Left lung (tissue), 10 donors: ENCODE measurements around the gene CPNE8. TPM values are rescaled to one million over a fixed set of nuclear protein-coding genes. Genes with fewer than 3 reads are reported as not detected.

Experiments used
- ATAC-seq: fragments of 200-7000 bp; cut with Tn5 transposase; one replicate; pipeline ENCODE4 v1.9.1; 2020; ENCODE audit warnings: moderate library complexity
- DNase-seq, 4 donors: peaks; one replicate each; pipeline ENCODE4 v3.0.0-alpha.2; 2013 to 2020
- H3K27ac ChIP-seq, 2 donors: fragments of 200-600 bp; sonication (generic) in 1 of 2; one replicate each; pipeline versions ENCODE4 v1.5.0 to v1.8.0; 2020 to 2021
- H3K27me3 ChIP-seq, 2 donors: fragments of 200-600 bp; sonication (generic) in 1 of 2; one replicate each; pipeline versions ENCODE4 v1.5.0 to v1.8.0; 2020 to 2021
- H3K36me3 ChIP-seq, 2 donors: fragments of 200-600 bp; sonication (generic) in 1 of 2; one replicate each; pipeline versions ENCODE4 v1.5.0 to v1.8.0; 2020 to 2021
- H3K4me1 ChIP-seq, 2 donors: fragments of 200-600 bp; one replicate each; pipeline ENCODE4 v1.8.0; 2021
- H3K4me3 ChIP-seq, 2 donors: fragments of 200-600 bp; sonication (generic) in 1 of 2; one replicate each; pipeline versions ENCODE4 v1.5.0 to v1.8.0; 2020 to 2021; ENCODE audit warnings: mild to moderate bottlenecking in 1 of 2
- H3K9me3 ChIP-seq, 2 donors: fragments of 200-600 bp; sonication (generic) in 1 of 2; one replicate each; pipeline versions ENCODE4 v1.5.0 to v1.8.0; 2020 to 2021
- CTCF ChIP-seq, 2 donors: fragments of 200-600 bp; sonication (generic) in 1 of 2; IDR thresholded peaks; one replicate each; pipeline versions ENCODE4 v1.5.0 to v1.8.0; 2021; ENCODE audit warnings: antibody characterized with exemption in 2 of 2
- intact Hi-C, 2 donors: fragments of 100-400 bp; cut with DNase I; formaldehyde crosslinking; loops; one replicate each; pipeline versions ENCODE4 v1.11.2 to v1.14.2; 2022
- polyA plus RNA-seq, 6 donors: library from polyadenylated mRNA; unstranded; fragments of 120-200 nt; gene quantifications; one replicate each; pipeline ENCODE4 v1.2.1, GENCODE V29; 2013; ENCODE audit not compliant: insufficient read length in 6 of 6
- total RNA-seq, 2 donors: library from RNA; stranded (reverse); fragmentation: NEBNext Ultra II Directional; extraction: Animal tissue kit (Norgen Biotek cat#: 25700); gene quantifications; one replicate each; pipeline ENCODE4 v1.2.1, GENCODE V29; 2021
- donor health status: DM: no; HTN: yes; CAD: no.
- donor health status: DM: no; HTN: no; CAD: no.

CPNE8 gene
- total and polyA plus RNA-seq, 8 donors = 6.4 to 25.8 (median 9.3) TPM

GRCh38 chr12:38691164-38691563 lies 214.2 kb downstream of the CPNE8 start:
- TF ChIP-seq CTCF (IDR thresholded peaks at IDR 0.05) = no peak
- intact Hi-C loops = no loop called here

GRCh38 chr12:38690646-38691045 lies 214.7 kb downstream of the CPNE8 start:
- no peak for DNase-seq
- Histone ChIP-seq H3K27me3 (no peaks in the 10 kb centered on the region), H3K36me3 (peaks cover 0 to 4% of the 10 kb centered on the region in 2 donors), H3K9me3 (no peaks in the 10 kb centered on the region), H3K4me1 (no peaks in the 10 kb centered on the region), H3K27ac (no peak overlapping the region), H3K4me3 (no peak overlapping the region)
- TF ChIP-seq CTCF (IDR thresholded peaks at IDR 0.05) = no peak
- no peak for ATAC-seq
- intact Hi-C loops = no loop called here

More at GRCh38 chr12:38691164-38691563, 214.2 kb downstream of the CPNE8 start:
- no peak for ATAC-seq
- no peaks in the 10 kb centered on the region for H3K27me3 ChIP-seq
- no peaks in the 10 kb centered on the region for H3K9me3 ChIP-seq
- no peaks in the 10 kb centered on the region for H3K4me1 ChIP-seq
- no peak overlapping the region for H3K4me3 ChIP-seq
- peaks cover 0 to 4% of the 10 kb centered on the region in 2 donors for H3K36me3 ChIP-seq
- H3K27ac ChIP-seq = no peak overlapping the region
- no peak for DNase-seq

- intact Hi-C loops = no loop called here
- ATAC-seq (no peak), DNase-seq (no peak)
- no peak for TF ChIP-seq CTCF (IDR thresholded peaks at IDR 0.05)
- Histone ChIP-seq H3K27ac (no peak overlapping the region), H3K27me3 (no peaks in the 10 kb centered on the region), H3K4me3 (no peak overlapping the region), H3K36me3 (peaks cover 0 to 11% of the 10 kb centered on the region in 2 donors), H3K9me3 (no peaks in the 10 kb centered on the region), H3K4me1 (no peaks in the 10 kb centered on the region)
These were observed 215.7 kb downstream of the CPNE8 start for GRCh38 chr12:38689704-38690103.

GRCh38 chr12:38689195-38689594 lies 216.2 kb downstream of the CPNE8 start:
- Histone ChIP-seq H3K36me3 (peaks cover 0 to 14% of the 10 kb centered on the region in 2 donors), H3K27ac (no peak overlapping the region), H3K4me3 (no peak overlapping the region), H3K4me1 (no peaks in the 10 kb centered on the region), H3K27me3 (no peaks in the 10 kb centered on the region), H3K9me3 (no peaks in the 10 kb centered on the region)
- ATAC-seq (no peak), DNase-seq (no peak)
- TF ChIP-seq CTCF (IDR thresholded peaks at IDR 0.05) = no peak
- intact Hi-C loops = no loop called here

- no peak for ATAC-seq
- Histone ChIP-seq H3K4me1 (no peaks in the 10 kb centered on the region), H3K27me3 (no peaks in the 10 kb centered on the region), H3K27ac (no peak overlapping the region), H3K4me3 (no peak overlapping the region), H3K9me3 (no peaks in the 10 kb centered on the region), H3K36me3 (peaks cover 0 to 16% of the 10 kb centered on the region in 2 donors)
- intact Hi-C loops = no loop called here
- TF ChIP-seq CTCF (IDR thresholded peaks at IDR 0.05) = no peak
- no peak for DNase-seq
These were observed 222.9 kb downstream of the CPNE8 start for GRCh38 chr12:38682521-38682920.
